Testis (tissue), 3 donors: Measurements from ENCODE around the gene FAM107B. TPM values are rescaled to one million over a fixed set of nuclear protein-coding genes. Genes with fewer than 3 reads are reported as not detected.
A peak's percentile ranks its signal among the peaks of the same experiment; 100 is the strongest.

Experiments used
- DNase-seq: peaks from one replicate; pipeline ENCODE4 v3.0.0-alpha.2; 2019
- H3K27ac ChIP-seq, 2 donors: fragments of 200-600 bp; sonication (generic); one replicate each; pipeline ENCODE4 v1.5.1; 2019
- H3K27me3 ChIP-seq: fragments of 200-600 bp; sonication (generic); one replicate; pipeline ENCODE4 v1.5.1; 2019
- H3K36me3 ChIP-seq: fragments of 200-600 bp; sonication (generic); one replicate; pipeline ENCODE4 v1.5.1; 2017; ENCODE audit warnings: low read depth; ENCODE audit errors: missing control alignments
- H3K4me1 ChIP-seq: fragments of 200-600 bp; sonication (generic); one replicate; pipeline ENCODE4 v1.5.1; 2019
- H3K4me3 ChIP-seq, 2 donors: fragments of 200-600 bp; sonication (generic); one replicate each; pipeline ENCODE4 v1.5.1; 2017 to 2019
- H3K9me3 ChIP-seq: fragments of 200-600 bp; sonication (generic); one replicate; pipeline ENCODE4 v1.5.1; 2017
- CTCF ChIP-seq, 3 experiments: fragments of 450-650 bp in 2 of 3; fragments of 200-600 bp in 1 of 3; sonication (generic) in 1 of 3; IDR thresholded peaks; one replicate each; pipeline ENCODE4 v1.5.1; 2016 to 2019; ENCODE audit warnings: antibody characterized with exemption in 3 of 3, mild to moderate bottlenecking in 2 of 3, moderate library complexity in 1 of 3
- POLR2A ChIP-seq: fragments of 450-650 bp; IDR thresholded peaks from one replicate; pipeline ENCODE4 v1.6.1; 2017; ENCODE audit warnings: antibody characterized with exemption, mild to moderate bottlenecking, moderate library complexity
- WGBS, 2 donors: methylation state at CpG; one replicate each; pipeline ENCODE4 v1.1.5; 2018; 5-methylcytosine and 5-hydroxymethylcytosine counted together
- intact Hi-C: fragments of 100-400 bp; cut with DNase I; formaldehyde crosslinking; loops from one replicate; pipeline ENCODE4 v1.15.1; 2023; ENCODE audit warnings: low total_unique reads
- polyA plus RNA-seq: library from polyadenylated mRNA; stranded (reverse); fragments of 350-450 nt; fragmentation: Illumina TruSeq; extraction: RNeasy Lipid Tissue Mini Kit (QIAGEN cat#74804); gene quantifications from one replicate; pipeline ENCODE4 v1.2.3, GENCODE V29; 2014; ENCODE audit warnings: low read depth, low replicate concordance; ENCODE audit not compliant: insufficient read depth
- total RNA-seq, 2 donors: library from RNA; depleted of rRNA; stranded (reverse); fragments of >200 nt; gene quantifications; one replicate each; pipeline ENCODE4 v1.2.3, GENCODE V29; 2016

Gene FAM107B
- total and polyA plus RNA-seq, 3 donors from 2014 or later = 71.7 to 89.5 (median 82.8) TPM

DNA sequence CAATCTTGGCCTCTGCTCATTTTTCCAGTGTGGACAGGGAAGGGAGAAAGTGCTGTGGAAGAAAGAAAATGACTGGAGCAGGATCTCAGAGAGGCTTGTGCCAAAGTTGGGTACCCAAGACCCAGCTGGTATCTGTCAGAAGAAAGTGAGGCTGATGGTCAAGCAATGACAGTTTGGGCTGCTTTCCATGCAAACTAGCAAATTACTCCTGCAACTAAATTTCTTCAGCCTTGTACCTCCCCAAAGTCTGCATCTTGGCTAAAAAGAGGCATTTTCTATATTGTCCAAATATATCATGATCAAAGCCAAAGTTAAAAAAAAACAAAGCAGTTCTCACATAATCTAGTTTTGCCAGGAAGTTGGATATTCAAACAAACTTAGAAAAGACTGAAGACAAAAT is 235.5 kb downstream of the FAM107B start:
- no peak for TF ChIP-seq POLR2A
- TF ChIP-seq CTCF (IDR thresholded peaks at IDR 0.05) = no peak
- H3K36me3 ChIP-seq = no peaks in the 10 kb centered on the region
- no peaks in the 10 kb centered on the region for H3K9me3 ChIP-seq
- no peak overlapping the region for H3K27ac ChIP-seq
- H3K4me3 ChIP-seq = no peak overlapping the region
- intact Hi-C loops = no loop called here
- DNase-seq = no peak
- peaks cover 8% of the 10 kb centered on the region for H3K4me1 ChIP-seq
- no peaks in the 10 kb centered on the region for H3K27me3 ChIP-seq

- Histone ChIP-seq H3K27me3 (no peaks in the 10 kb centered on the region), H3K36me3 (no peaks in the 10 kb centered on the region), H3K4me3 (no peak overlapping the region), H3K4me1 (peaks cover 9% of the 10 kb centered on the region), H3K27ac (no peak overlapping the region), H3K9me3 (no peaks in the 10 kb centered on the region)
- peak; percentile 82 for DNase-seq
- intact Hi-C loops = no loop called here
- TF ChIP-seq CTCF (IDR thresholded peaks at IDR 0.05) (peak in 2 of 3 experiments; percentile 44 to 45), POLR2A (no peak)
- WGBS, 2 donors = 80 to 83% methylated on average over 21 of the region's 21 CpGs
These were observed 238.2 kb downstream of the FAM107B start for GRCh38 chr10:14536241-14537213.

DNA sequence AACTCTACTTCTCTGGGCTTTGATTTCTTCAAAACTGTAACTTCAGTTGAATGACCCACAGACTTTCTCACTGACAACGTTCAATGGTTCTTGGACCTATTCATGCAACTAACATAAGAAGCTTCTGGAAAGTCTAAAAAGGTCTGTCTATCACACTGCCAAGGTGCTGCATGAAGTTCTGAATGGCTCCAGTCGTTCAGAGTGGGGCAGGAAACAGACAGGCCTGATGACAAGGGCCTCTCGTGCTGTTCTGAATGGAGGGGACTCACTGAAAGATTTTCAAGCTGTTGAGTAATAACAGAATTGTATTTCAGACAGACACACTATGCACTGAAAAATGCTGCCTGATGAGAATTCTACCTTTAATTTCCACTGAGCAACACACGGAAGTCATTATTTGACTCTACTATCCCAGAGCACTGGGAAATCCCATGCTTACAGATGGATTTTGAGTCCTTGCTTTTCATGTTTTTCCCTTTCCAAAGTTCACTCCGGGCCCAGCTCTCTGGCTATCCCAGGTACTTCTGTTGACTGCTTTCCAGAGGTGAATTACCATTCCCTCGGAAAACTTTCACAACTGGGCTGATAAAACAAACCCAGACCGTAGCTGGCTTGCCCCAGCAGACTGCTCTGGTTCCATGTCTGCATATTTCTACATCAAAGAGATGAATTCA is 239.1 kb downstream of the FAM107B start:
- 87 to 89% methylated on average over 7 of the region's 7 CpGs for WGBS, 2 donors
- H3K4me1 ChIP-seq = peaks cover 9% of the 10 kb centered on the region
- intact Hi-C loops = no loop called here
- TF ChIP-seq CTCF (IDR thresholded peaks at IDR 0.05) (no peak), POLR2A (no peak)
- H3K36me3 ChIP-seq = no peaks in the 10 kb centered on the region
- H3K9me3 ChIP-seq = no peaks in the 10 kb centered on the region
- no peaks in the 10 kb centered on the region for H3K27me3 ChIP-seq
- DNase-seq = no peak
- no peak overlapping the region for H3K27ac ChIP-seq
- no peak overlapping the region for H3K4me3 ChIP-seq

GRCh38 chr10:14534152-14534551 is 240.5 kb downstream of the FAM107B start:
- TF ChIP-seq CTCF (IDR thresholded peaks at IDR 0.05) = no peak
- TF ChIP-seq POLR2A = no peak
- WGBS, 2 donors = 96 to 97% methylated on average over 7 of the region's 7 CpGs
- H3K27ac ChIP-seq = no peak overlapping the region
- no peak overlapping the region for H3K4me3 ChIP-seq
- intact Hi-C loops = no loop called here
- H3K9me3 ChIP-seq = no peaks in the 10 kb centered on the region
- peaks cover 9% of the 10 kb centered on the region for H3K4me1 ChIP-seq
- H3K27me3 ChIP-seq = no peaks in the 10 kb centered on the region
- H3K36me3 ChIP-seq = no peaks in the 10 kb centered on the region
- no peak for DNase-seq
